Hepatocyte (in vitro differentiated cells): Measurements from ENCODE around the gene SDK1.

Experiments
- EZH2 ChIP-seq: fragments of 200-600 bp; sonication (generic); IDR thresholded peaks from 2 replicates; pipeline ENCODE4 v1.6.1; 2016; ENCODE audit warnings: antibody characterized with exemption, mild to moderate bottlenecking, borderline replicate concordance
- EZH2phosphoT487 ChIP-seq: fragments of 200-600 bp; sonication (generic); IDR thresholded peaks from one replicate; pipeline ENCODE4 v1.6.1; 2018; ENCODE audit warnings: antibody characterized with exemption, mild to moderate bottlenecking, low read depth, moderate library complexity; ENCODE audit not compliant: unreplicated experiment, severe bottlenecking
- TF ChIP-seq, protein P1 (sequence below): fragments of 200-600 bp; sonication (generic); IDR thresholded peaks from 2 replicates; pipeline ENCODE4 v1.5.1; 2016; ENCODE audit warnings: antibody characterized with exemption, mild to moderate bottlenecking; ENCODE audit not compliant: poor library complexity

- TF ChIP-seq, protein P1, sequence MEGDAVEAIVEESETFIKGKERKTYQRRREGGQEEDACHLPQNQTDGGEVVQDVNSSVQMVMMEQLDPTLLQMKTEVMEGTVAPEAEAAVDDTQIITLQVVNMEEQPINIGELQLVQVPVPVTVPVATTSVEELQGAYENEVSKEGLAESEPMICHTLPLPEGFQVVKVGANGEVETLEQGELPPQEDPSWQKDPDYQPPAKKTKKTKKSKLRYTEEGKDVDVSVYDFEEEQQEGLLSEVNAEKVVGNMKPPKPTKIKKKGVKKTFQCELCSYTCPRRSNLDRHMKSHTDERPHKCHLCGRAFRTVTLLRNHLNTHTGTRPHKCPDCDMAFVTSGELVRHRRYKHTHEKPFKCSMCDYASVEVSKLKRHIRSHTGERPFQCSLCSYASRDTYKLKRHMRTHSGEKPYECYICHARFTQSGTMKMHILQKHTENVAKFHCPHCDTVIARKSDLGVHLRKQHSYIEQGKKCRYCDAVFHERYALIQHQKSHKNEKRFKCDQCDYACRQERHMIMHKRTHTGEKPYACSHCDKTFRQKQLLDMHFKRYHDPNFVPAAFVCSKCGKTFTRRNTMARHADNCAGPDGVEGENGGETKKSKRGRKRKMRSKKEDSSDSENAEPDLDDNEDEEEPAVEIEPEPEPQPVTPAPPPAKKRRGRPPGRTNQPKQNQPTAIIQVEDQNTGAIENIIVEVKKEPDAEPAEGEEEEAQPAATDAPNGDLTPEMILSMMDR = no peak
- TF ChIP-seq EZH2 (no peak), EZH2phosphoT487 (no peak)
These were observed 843.9 kb downstream of the SDK1 start for GRCh38 chr7:4144811-4145510.
